Activated gamma-delta T cell treated with Interleukin-2 at 50 U/mL for 16 hours (primary cell): ENCODE results near the gene PANK4.

Source experiments
- DNase-seq: peaks from one replicate; pipeline ENCODE4 v3.0.0-alpha.2; 2020

Gene PANK4

DNA sequence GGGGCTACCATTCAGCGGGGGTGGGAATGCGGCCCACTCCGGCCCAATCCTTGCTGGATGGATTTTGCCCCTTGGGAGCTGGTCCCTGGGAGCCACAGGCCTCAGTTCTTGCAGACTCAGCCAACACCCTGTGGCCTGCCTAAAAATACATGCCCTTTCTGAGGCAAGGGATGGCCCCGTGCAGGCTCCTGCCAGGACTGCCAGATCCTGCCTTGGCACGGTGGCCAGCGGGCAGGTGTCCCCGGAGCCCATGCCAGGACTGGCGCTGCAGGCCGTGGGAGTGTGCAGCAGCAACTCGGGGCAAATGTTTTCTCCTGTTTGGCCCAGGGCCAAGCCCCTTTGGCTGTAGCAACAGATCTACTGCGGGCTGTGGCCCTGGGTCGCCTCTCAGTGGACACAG lies 1.6 kb upstream of the PANK4 start:
- DNase-seq, result no peak

GRCh38 chr1:2527556-2527860 lies 1.1 kb upstream of the PANK4 start:
- no peak for DNase-seq

GRCh38 chr1:2526824-2527555 lies 594 bp upstream of the PANK4 start:
- peak; percentile 34 for DNase-seq

DNA sequence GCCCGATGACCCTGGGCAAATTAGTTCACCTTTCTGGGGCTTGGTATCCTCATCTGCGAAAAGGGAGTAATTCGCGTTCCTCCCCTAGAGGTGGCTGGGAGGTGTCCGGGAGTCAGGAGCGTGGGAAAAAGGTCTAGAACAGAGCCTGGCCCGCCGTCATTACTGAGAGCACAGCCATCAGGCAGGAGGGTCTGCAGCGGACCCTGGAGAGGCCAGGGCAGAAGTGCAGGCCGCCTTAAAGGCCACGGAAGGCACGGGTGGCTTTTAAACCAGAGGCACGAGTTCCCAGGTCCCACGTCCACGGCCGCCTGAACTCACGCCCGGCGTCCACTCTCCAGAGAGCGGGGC lies 850 bp downstream of the PANK4 start:
- DNase-seq, result no peak

DNA sequence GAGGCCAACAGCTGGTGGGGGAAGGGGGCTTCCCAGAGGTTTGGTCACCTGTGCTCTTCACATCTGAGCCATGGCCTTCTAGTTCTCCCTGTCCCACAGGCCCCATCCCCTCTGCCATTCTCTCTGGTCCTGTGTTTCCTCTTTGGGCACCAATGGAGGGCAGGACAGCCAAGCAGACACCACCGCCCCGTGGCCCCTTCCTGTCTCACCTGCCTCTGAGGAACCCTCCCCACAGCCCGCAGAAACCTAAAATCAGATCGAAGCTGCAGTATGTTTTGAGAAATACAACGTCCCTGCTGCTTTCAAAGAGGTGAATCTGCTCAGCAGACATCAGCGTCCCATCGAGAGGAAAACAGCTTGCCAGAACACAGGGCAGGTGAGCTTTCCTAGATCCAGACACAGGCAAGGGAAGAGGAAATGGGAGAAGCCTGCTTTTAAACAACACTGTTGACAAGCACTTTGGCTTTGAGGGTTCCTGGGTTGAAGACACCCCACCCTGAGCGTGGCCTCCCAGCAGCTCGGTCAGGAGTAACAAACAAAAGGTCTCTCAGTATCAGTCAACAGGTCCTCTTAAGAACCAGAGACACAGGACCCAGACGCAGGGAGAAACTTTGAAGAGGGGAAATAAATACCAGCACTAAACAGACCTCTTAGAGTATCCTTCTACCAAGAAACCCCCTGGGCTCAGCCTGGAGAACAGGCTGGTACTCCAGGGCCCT lies 2.3 kb downstream of the PANK4 start:
- DNase-seq, result peak; percentile 66

DNA sequence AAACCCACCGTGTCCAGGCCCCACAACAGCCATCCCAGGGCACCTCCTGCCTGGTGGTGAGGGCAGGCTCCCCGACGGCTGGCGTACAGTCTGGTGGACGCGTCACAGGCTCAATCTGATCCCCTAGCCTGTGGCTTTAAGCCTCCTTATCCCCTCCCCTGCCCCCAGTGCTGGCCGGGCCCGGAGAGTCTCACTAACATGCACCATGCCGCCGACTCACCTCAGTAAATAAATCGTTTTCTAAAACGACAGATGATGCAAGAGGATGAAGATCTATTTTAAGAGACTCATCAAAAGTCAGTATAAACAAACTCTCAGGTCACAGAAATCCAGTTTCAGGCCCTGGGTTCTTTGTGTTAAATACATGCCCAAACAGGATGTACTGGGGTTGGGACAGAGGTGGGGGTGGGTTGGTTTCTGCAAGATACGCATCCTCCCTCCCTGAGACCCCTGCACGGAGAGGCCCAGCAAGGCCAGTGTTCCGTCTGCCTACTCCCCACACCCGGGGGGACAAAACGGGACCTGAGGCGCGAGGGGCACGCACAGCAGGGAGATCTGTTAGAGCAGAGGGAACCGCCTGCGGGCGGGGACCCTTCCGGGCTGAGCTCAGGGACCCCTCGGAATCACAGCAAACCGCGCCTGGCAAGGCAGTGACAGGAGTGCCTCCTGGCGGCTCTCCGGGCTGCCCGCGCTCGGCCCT lies 3.1 kb downstream of the PANK4 start:
- no peak for DNase-seq

DNA sequence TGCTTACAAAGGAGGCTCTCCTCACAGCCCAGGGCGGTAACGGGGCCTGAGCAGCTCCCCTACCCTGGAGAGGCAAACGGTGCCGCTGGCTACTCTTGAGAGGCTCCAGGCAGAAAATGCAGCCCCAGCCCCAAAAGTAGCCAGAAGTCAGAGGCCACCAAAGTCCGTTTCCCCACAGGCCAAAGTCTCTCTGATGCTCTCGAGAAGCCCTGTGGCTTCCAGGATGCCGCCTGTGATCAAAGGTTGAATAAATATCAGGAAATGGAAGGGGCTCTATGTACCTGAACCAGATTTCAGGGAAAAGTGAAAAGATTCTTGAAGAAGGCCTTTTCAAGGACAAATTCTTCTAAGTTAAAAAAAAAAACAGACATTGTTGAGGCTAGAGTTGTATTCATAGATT lies 4.2 kb downstream of the PANK4 start:
- DNase-seq, result no peak

DNA sequence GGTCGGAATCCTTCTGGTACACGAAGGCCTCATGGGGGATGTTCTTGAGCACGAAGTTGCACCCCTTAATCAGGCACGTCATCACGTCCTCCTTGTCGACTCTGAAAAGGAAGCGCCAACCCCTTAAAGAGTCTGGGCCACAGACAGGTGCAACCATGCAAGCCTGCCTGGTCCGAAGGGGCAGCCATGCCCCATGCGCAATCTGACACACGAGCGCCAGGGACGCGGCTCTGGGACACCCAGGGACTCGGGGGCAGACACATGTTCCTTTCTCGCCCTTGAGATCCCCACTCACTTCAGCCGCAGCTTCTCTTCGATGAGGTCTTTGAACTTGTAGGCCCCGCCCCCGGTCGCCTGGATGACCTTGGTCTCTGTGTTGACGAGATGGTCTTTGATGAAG lies 5.6 kb downstream of the PANK4 start:
- no peak for DNase-seq

GRCh38 chr1:2520206-2520605 lies 6.2 kb downstream of the PANK4 start:
- DNase-seq, result no peak

DNA sequence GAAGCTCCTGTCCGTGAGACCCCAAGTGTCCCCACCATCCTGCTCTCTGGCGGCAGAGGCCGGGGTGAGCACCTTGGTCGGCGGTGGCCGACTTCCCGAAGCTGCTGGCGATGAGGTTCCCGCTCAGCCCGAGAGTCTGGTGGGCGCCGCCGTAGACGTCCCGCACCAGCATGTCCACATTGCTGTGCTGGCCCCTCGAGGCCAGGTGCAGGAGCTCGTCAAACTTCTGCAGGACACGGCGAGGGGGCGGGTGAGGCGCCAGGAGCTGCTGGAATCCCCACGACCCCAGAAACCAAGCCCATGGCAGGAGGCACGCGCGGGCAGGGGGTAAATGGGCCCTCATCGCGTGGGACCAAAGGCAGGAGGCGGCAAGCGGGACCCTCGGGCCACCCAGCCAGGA lies 6.7 kb downstream of the PANK4 start:
- DNase-seq, result no peak

- no peak for DNase-seq
Observed at GRCh38 chr1:2519029-2519685, 7.2 kb downstream of the PANK4 start.

DNA sequence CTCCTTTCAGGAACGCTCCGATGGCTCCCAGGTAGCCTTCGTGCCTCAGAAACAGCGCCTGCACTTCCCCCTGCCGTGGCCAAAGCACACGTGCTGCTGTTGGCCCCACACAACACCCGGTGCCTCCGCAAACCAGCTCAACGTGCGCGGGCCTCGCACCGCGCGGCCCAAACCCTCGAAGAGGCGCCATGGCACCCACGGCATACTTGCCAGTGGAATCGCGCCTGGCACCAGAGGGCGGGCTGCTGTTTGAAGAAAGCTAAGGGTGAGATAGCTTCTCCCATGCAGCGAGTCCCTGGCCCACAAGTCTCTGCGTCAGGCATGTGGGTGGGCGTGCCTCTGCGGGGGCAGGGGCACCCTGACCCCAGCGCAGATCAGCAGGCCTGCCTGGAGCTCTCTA lies 7.9 kb downstream of the PANK4 start:
- DNase-seq, result no peak

- DNase-seq, result no peak
Observed at GRCh38 chr1:2517966-2518365, 8.4 kb downstream of the PANK4 start.

DNA sequence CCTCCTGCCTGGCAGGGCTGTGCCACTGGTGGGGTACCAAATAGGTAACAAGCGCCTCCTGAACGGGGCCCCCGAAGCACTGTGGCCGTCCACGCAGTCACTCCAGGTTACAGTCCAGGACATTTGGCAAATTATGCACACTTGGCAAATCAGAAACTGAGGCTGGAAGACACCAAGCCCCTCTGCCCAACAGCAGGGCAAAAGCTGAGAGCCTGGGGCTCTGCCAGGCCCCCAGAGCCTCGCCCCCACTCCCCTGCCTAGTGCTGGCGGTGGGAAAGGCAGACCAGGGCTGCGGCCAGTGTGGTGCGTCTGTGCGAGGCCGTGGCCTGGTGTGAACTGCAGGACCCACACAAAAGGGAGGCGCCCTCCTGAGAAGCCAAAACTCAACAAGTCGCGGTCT lies 9.4 kb downstream of the PANK4 start:
- no peak for DNase-seq

DNA sequence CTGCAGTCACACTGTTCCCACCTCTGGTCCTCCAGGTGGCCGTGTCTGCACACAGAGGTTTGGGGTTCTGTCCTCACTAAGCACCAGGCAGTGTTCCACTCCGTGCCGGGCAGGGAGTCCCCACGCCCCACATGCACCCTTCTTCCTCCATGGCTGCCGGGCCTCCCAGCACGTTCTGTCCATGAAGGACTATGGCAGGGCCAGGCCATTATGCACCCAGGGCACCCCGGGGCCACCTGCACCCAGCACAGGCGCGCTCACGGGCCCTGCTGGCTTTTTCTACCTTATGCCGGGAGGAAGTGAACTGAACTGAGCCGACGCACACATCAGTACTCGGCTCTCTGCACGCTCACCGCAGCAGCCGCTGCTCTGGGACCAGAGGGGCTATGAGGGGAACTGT lies 10.3 kb downstream of the PANK4 start:
- no peak for DNase-seq

- no peak for DNase-seq
Observed at GRCh38 chr1:2515763-2516080, 10.7 kb downstream of the PANK4 start.

DNA sequence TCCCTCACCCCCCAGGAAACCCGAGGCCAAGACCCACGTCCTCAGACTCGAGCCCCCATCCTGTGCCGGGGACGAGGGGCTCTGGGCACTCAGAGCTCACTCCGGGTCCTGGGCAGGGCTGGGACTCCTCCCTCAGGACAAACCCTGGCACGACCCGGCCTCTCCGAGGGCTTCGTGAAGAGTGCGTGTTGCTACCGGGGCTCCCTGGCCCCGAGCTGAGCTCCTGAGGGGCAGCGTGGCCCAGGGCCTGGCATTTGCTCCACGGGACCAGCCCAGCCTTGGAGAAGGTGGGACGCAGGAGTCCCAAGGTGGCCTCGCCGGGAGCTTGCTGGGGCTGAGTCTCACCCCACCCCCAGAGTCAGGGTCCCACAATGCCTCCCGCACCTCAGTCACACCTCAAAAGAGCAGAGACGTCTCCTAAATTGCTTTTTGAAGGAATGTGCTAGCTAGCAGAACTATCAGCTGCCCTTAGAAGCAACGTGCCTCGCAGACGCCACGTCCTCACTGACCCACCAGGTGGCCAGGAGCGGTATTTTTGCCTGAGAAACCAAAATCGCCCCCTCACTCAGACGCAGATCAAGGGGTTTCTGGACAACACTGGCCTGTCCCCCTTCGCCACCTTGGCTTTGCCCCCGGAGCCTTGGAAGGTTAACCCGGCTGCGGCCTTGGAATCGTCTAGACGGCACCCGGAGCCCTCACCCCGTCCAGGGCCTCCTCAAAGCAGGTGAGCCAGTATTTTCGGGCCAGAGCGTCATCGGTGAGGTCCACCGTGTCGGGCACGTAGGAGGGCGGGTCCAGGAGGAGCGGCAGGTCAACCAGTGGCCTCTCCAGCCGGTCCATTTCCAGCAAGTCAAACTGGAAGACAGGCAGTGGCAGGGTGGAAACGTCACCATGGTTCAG lies 11.3 kb downstream of the PANK4 start:
- no peak for DNase-seq

DNA sequence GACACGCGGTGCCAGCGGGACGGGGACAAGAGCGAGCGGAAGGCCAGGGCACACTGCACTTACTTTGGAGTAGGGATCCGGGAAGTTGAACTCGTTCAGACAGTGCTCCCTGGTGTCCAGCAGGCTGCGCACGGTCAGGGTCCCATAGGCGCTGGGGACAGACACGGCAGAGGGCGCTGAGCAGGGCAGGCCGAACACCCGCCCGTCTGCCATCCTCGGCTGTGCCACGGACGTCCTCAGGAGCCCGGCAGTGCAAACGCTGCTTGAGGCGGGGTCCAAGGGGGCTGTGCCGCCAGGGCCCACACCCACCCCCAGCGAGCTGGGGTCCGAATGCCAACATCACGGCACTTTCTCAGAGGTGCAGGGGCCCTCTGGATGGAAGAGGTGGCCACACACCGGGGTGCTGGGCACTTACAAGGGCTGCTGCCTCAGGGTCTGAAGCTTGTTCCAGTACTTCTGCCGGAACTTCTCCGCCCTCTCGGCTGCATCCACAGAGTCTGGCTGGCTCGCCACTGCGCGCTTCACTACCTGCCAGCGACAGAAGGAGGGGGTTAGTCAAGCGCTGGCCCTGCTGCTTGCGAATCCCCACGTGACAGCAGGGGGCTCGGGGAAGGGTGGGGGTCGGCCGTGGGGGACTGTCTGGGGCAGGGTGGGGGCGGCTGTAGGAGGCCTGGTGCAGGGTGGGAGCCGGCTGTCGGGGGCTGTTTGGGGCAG lies 12.3 kb downstream of the PANK4 start:
- no peak for DNase-seq

DNA sequence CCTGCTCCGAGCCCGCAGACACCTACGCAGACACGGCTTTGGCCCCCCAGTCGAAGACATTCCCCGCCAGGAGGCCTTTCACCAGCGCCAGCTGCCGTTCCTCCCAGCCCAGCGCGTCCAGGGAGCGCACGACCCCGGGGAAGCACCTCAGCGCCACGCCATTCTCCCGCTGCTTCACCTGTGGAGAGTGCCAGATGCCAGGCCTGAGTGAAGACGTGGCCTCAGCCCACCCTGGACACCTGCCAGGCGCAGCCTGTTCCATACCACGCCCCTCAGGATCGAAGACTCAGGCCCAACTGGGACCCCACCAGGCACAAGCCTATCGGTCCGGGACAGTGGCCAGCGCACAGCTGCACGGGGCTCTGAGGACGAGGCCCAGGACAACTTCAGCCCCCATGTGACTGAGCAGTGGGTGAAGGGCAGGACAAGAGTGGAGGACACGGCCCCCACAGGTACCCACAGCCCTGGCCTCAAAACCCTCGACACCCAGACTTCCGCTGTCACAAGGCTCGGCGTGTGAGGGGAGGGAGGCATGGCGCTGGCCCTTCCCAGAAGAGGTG lies 13.5 kb downstream of the PANK4 start:
- no peak for DNase-seq

DNA sequence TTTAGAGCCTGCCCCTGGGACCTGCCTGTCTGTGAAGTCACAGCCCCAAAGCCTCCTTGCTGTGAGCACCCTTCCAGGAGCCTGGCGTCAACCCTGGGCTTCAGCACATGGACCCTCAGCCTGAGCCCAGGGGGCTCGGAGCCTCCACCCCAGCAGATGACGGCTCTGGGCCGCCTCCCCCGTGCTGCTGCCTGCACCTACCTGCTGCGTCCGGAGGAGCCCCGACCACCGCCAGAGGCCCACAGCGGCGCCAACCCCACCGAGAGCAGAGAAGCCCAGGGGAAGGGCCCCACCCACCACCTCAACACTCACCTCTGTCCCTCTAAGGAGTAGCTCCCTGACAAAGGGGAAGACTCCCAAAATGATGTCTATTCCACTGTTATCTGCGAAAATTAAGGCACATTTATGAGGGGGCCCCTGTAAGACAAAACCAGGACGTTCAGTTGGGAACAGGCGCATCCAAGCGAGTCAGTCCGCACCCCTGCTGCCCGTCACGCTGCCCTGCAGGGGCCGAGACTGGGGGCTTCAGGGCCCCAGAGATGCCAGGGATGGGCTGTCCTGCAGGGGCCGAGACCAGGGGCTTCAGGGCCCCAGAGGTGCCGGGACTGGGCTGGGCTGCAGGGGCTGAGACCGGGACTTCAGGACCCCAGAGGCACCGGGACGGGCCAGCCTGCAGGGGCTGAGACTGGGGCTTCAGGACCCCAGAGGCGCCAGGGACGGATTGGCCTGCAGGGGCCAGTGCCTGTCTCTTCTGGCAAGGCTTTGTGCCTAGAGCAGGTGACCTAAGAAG lies 15.8 kb downstream of the PANK4 start:
- no peak for DNase-seq

GRCh38 chr1:2509589-2509988 lies 16.8 kb downstream of the PANK4 start:
- DNase-seq, result no peak
